K562 (cell line): ENCODE measurements around the gene DCXR. TPM values are rescaled to one million over a fixed set of nuclear protein-coding genes. Genes with fewer than 3 reads are reported as not detected.

Experiments used
- ARNT ChIP-seq, 2 experiments: fragments of 450-650 bp; IDR thresholded peaks; 2 replicates each; pipeline ENCODE4 v1.6.1; 2016; ENCODE audit warnings: mild to moderate bottlenecking in 1 of 2
- FOXM1 ChIP-seq, 2 experiments: fragments of 450-650 bp in 1 of 2; sonication (generic) in 1 of 2; formaldehyde crosslinking in 1 of 2; IDR thresholded peaks; 2 replicates each; pipeline versions ENCODE4 v1.6.1 to v1.9.0; 2017 to 2022; ENCODE audit warnings: low read depth in 2 of 2, mild to moderate bottlenecking in 2 of 2, missing genetic modification reagents in 1 of 2, moderate library complexity in 1 of 2
- KAT8 ChIP-seq: fragments of 450-650 bp; IDR thresholded peaks from 2 replicates; pipeline ENCODE4 v1.6.1; 2016; ENCODE audit warnings: low read depth, mild to moderate bottlenecking
- KLF13 ChIP-seq: fragments of 450-650 bp; IDR thresholded peaks from 2 replicates; pipeline ENCODE4 v1.6.1; 2016; ENCODE audit warnings: missing genetic modification characterization, low read depth, mild to moderate bottlenecking, missing compliant biosample characterization, moderate library complexity, borderline replicate concordance
- NKRF ChIP-seq: fragments of 450-650 bp; IDR thresholded peaks from 2 replicates; pipeline ENCODE4 v1.6.1; 2016; ENCODE audit warnings: borderline replicate concordance
- RERE ChIP-seq: sonication (generic); formaldehyde crosslinking; IDR thresholded peaks from 2 replicates; pipeline ENCODE4 v1.8.0; 2023; ENCODE audit warnings: missing genetic modification reagents, mild to moderate bottlenecking, borderline replicate concordance
- RNF2 ChIP-seq: sonication (generic); IDR thresholded peaks from 2 replicates; pipeline ENCODE4 v1.6.1; 2016
- SAP30 ChIP-seq: fragments of 200-600 bp; sonication (generic); IDR thresholded peaks from 2 replicates; pipeline ENCODE4 v1.6.1; 2012; ENCODE audit warnings: borderline replicate concordance, low read depth, mild to moderate bottlenecking, moderate library complexity, low read length, control low read depth, inconsistent platforms; ENCODE audit not compliant: insufficient read depth, poor library complexity, severe bottlenecking
- SRSF9 ChIP-seq: fragments of 200-400 bp; formaldehyde crosslinking; IDR thresholded peaks from 2 replicates; pipeline ENCODE4 v1.6.1; 2017; ENCODE audit warnings: low read depth, low read length, borderline replicate concordance
- SUPT5H ChIP-seq: fragments of 450-650 bp; IDR thresholded peaks from 2 replicates; pipeline ENCODE4 v1.6.1; 2016
- TBL1XR1 ChIP-seq, 2 experiments: IDR thresholded peaks; 2 replicates each; pipeline ENCODE4 v1.6.1; 2012; ENCODE audit warnings: improper control_type of control experiment in 2 of 2, low read length in 2 of 2, mild to moderate bottlenecking in 1 of 2
- TRIM24 ChIP-seq, 2 experiments: fragments of 450-650 bp; IDR thresholded peaks; 2 replicates each; pipeline ENCODE4 v1.6.1; 2016
- WHSC1 ChIP-seq: IDR thresholded peaks from one replicate; pipeline ENCODE4 v1.6.1; 2012; ENCODE audit warnings: low read length, control low read depth, inconsistent platforms
- XRCC5 ChIP-seq: fragments of 200-400 bp; formaldehyde crosslinking; IDR thresholded peaks from 2 replicates; pipeline ENCODE4 v1.6.1; 2017; ENCODE audit warnings: low read depth, mild to moderate bottlenecking, low read length
- ZNF274 ChIP-seq: IDR thresholded peaks from 2 replicates; pipeline ENCODE4 v1.6.1; 2011; ENCODE audit warnings: low read depth, mild to moderate bottlenecking, low read length, moderate library complexity, borderline replicate concordance
- ZNF408 ChIP-seq: fragments of 250-450 bp; sonication (Bioruptor Pico); IDR thresholded peaks from 2 replicates; pipeline ENCODE4 v1.4.0; 2020; ENCODE audit warnings: low read depth, mild to moderate bottlenecking, moderate library complexity
- polyA plus RNA-seq, 8 experiments: library from polyadenylated mRNA; depleted of rRNA in 4 of 8; stranded (reverse) in 5 of 8; unstranded in 3 of 8; fragments of >200 nt; fragmentation: Nextera tagmentation in 2 of 8; fragmentation: Illumina TruSeq in 1 of 8; extraction: Ambion mirVana in 2 of 8; extraction: Trizol in 1 of 8; gene quantifications; 2 replicates each; pipeline versions ENCODE4 v1.2.1 to v1.2.3, GENCODE V29; 2011 to 2014; ENCODE audit warnings: inconsistent platforms in 1 of 8, missing spikeins in 1 of 8
- total RNA-seq, 7 experiments: library from RNA; depleted of rRNA in 6 of 7; stranded (reverse); fragments of >200 nt in 6 of 7; fragmentation: Illumina TruSeq in 2 of 7; extraction: Trizol in 2 of 7; gene quantifications; 2 replicates each; pipeline versions ENCODE4 v1.2.1 to v1.2.3, GENCODE V29; 2011 to 2021; ENCODE audit warnings: low replicate concordance in 1 of 7
- TF ChIP-seq, protein P1 (sequence below), 2 experiments: IDR thresholded peaks; 2 replicates each; pipeline ENCODE4 v1.6.1; 2011; ENCODE audit warnings: borderline replicate concordance in 1 of 2, control low read depth in 1 of 2, low read depth in 1 of 2, low read length in 1 of 2, mild to moderate bottlenecking in 1 of 2, mixed read lengths in 1 of 2, moderate library complexity in 1 of 2; ENCODE audit not compliant: insufficient read depth in 1 of 2, insufficient read length in 1 of 2, poor library complexity in 1 of 2, severe bottlenecking in 1 of 2; ENCODE audit errors: extremely low read depth in 1 of 2

DCXR gene
- total and polyA plus RNA-seq, 9 of the 15 experiments (the other 6 are each of a cell fraction or from before 2014, with no cell fraction given), result 21.3 to 274 (median 156) TPM

DNA sequence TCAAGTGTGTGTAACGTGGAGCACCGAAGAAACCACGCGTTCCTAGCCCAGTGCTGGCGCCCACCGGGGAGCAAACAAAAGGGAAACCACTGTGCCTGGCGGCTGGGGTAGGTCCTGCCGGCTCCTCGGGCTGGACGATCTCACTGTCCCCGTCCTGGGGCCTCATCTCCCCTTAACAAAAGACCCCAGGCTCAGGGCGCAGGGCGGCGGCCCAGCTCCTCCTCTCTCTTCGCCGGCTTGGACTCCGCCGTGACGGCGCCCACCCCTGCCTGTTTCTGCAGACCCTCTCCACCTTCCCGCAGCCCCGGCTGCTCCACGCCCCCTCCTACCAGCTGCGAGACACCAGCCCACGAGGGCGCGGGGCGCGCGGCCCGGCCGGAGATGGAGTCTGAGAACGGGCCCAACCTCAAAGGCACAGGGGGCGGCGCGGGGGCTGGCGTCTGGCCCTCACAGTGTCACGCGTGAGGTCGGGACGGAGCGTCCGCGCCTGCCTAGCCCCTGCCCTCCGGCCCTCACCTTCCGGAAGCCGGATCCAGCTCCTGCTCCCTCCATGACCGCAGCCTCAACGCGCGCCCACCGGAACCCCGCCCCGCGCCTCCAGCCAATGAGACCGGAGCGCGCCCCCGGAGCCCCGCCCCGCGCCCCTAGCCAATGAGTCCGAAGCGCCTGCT lies 15.1 kb downstream of the DCXR start, which contains the start of gene CENPX (continued):
- TF ChIP-seq TBL1XR1 (IDR thresholded peaks at IDR 0.05; ENCODE audit: low read length in 2 of 2), result no peak
- TF ChIP-seq NKRF, result peak; percentile 96
- TF ChIP-seq ZNF408 (CRISPR knock-in tag), result no peak
- TF ChIP-seq RERE (CRISPR knock-in tag), result no peak
- TF ChIP-seq RNF2, result no peak
- no peak for TF ChIP-seq ZNF274
- peak; percentile 89; the same call in 1 of the 2 replicates for TF ChIP-seq KLF13 (tag)
- TF ChIP-seq SRSF9, result no peak
- peak; percentile 88 for TF ChIP-seq SAP30
- TF ChIP-seq, protein P1, sequence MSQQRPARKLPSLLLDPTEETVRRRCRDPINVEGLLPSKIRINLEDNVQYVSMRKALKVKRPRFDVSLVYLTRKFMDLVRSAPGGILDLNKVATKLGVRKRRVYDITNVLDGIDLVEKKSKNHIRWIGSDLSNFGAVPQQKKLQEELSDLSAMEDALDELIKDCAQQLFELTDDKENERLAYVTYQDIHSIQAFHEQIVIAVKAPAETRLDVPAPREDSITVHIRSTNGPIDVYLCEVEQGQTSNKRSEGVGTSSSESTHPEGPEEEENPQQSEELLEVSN (IDR thresholded peaks at IDR 0.05; ENCODE audit: borderline replicate concordance in 1 of 2, extremely low read depth in 1 of 2, insufficient read depth in 1 of 2, insufficient read length in 1 of 2, low read depth in 1 of 2, low read length in 1 of 2, poor library complexity in 1 of 2, severe bottlenecking in 1 of 2), result peak in 1 of 2 experiments; percentile 53
- TF ChIP-seq FOXM1 (IDR thresholded peaks at IDR 0.05; ENCODE audit: low read depth), result no peak
- peak; percentile 61; the same call in 1 of the 2 replicates for TF ChIP-seq FOXM1 (CRISPR knock-in tag; IDR thresholded peaks at IDR 0.05; ENCODE audit: low read depth)
- TF ChIP-seq TRIM24 (IDR thresholded peaks at IDR 0.05), result no peak
- TF ChIP-seq XRCC5, result no peak
- TF ChIP-seq ARNT (IDR thresholded peaks at IDR 0.05), result no peak
- no peak for TF ChIP-seq WHSC1
- TF ChIP-seq SUPT5H, result peak; percentile 64
- TF ChIP-seq KAT8, result no peak
